B cell (primary cell): Measurements from ENCODE around the gene NINL.

Experiments used
- EZH2 ChIP-seq: IDR thresholded peaks from 2 replicates; pipeline ENCODE4 v1.6.1; 2012; ENCODE audit warnings: borderline replicate concordance, low read depth, mild to moderate bottlenecking, moderate library complexity, low read length; ENCODE audit not compliant: insufficient read depth, poor library complexity, severe bottlenecking
- TF ChIP-seq, protein P1 (sequence below): fragments of 200-600 bp; IDR thresholded peaks from one replicate; pipeline ENCODE4 v1.8.0; 2022; ENCODE audit warnings: antibody characterized with exemption, mild to moderate bottlenecking

DNA sequence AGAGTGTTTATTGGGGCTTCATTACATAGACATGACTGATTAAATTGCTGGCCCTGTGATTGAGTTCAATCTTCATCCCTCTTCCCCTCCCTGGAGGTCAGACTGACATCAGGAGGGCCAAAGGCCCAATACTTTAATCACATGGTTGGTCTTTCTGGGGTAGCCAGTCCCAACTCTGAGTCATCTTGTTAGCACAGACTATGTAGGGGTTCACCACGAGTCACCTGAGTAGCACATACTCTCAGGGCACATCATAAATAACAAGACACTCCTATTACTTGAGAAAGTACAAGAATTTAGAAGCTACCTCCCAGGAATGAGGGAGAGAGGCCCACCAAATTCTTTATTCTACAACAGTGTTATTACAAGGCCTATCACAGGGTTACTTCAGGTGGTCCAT is 166.6 kb downstream of the NINL start:
- TF ChIP-seq, protein P1, sequence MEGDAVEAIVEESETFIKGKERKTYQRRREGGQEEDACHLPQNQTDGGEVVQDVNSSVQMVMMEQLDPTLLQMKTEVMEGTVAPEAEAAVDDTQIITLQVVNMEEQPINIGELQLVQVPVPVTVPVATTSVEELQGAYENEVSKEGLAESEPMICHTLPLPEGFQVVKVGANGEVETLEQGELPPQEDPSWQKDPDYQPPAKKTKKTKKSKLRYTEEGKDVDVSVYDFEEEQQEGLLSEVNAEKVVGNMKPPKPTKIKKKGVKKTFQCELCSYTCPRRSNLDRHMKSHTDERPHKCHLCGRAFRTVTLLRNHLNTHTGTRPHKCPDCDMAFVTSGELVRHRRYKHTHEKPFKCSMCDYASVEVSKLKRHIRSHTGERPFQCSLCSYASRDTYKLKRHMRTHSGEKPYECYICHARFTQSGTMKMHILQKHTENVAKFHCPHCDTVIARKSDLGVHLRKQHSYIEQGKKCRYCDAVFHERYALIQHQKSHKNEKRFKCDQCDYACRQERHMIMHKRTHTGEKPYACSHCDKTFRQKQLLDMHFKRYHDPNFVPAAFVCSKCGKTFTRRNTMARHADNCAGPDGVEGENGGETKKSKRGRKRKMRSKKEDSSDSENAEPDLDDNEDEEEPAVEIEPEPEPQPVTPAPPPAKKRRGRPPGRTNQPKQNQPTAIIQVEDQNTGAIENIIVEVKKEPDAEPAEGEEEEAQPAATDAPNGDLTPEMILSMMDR, result no peak
- TF ChIP-seq EZH2, result no peak
